GM18511 (cell line): ENCODE results near the gene GNPNAT1.
A peak's percentile ranks its signal among the peaks of the same experiment; 100 is the strongest.

Source experiments
- ATAC-seq: cut with Tn5 transposase; IDR thresholded peaks from one replicate; pipeline ENCODE4 v1.9.1; 2021; ENCODE audit warnings: mild to moderate bottlenecking, moderate library complexity; ENCODE audit not compliant: unreplicated experiment

GNPNAT1 gene

GRCh38 chr14:52791223-52792096 lies at the start of gene GNPNAT1:
TSS of gene GNPNAT1 (minus strand) at chr14:52791607. CDS start at chr14:52784650, 6,957 bp downstream.
- ATAC-seq, result peak; percentile 91

- ATAC-seq, result no peak
Observed at GRCh38 chr14:52840877-52841276, 49.5 kb upstream of the GNPNAT1 start.

- ATAC-seq, result no peak
Observed at GRCh38 chr14:52837451-52837850, 46.0 kb upstream of the GNPNAT1 start.

- ATAC-seq, result no peak
Observed at GRCh38 chr14:52836063-52836462, 44.7 kb upstream of the GNPNAT1 start.

GRCh38 chr14:52835122-52835903 lies 43.9 kb upstream of the GNPNAT1 start:
- ATAC-seq, result no peak

- no peak for ATAC-seq
Observed at GRCh38 chr14:52834440-52834842, 43.0 kb upstream of the GNPNAT1 start.

GRCh38 chr14:52833891-52834290 lies 42.5 kb upstream of the GNPNAT1 start:
- ATAC-seq, result no peak

GRCh38 chr14:52829527-52830185 lies 38.2 kb upstream of the GNPNAT1 start:
- no peak for ATAC-seq

- ATAC-seq, result no peak
Observed at GRCh38 chr14:52827426-52827825, 36.0 kb upstream of the GNPNAT1 start.

GRCh38 chr14:52825085-52825484 lies 33.7 kb upstream of the GNPNAT1 start:
- ATAC-seq, result no peak

- ATAC-seq, result no peak
Observed at GRCh38 chr14:52824462-52824861, 33.1 kb upstream of the GNPNAT1 start.

GRCh38 chr14:52821805-52822250 lies 30.4 kb upstream of the GNPNAT1 start:
- ATAC-seq, result no peak

GRCh38 chr14:52808101-52808500 lies 16.7 kb upstream of the GNPNAT1 start:
- ATAC-seq, result no peak

- ATAC-seq, result no peak
Observed at GRCh38 chr14:52806115-52806514, 14.7 kb upstream of the GNPNAT1 start.

GRCh38 chr14:52802597-52802996 lies 11.2 kb upstream of the GNPNAT1 start:
- no peak for ATAC-seq

- ATAC-seq, result no peak
Observed at GRCh38 chr14:52801014-52801712, 9.8 kb upstream of the GNPNAT1 start.

GRCh38 chr14:52798826-52799225 lies 7.4 kb upstream of the GNPNAT1 start:
- no peak for ATAC-seq

- no peak for ATAC-seq
Observed at GRCh38 chr14:52797653-52798052, 6.2 kb upstream of the GNPNAT1 start.

GRCh38 chr14:52793061-52793460 lies 1.7 kb upstream of the GNPNAT1 start:
- no peak for ATAC-seq

GRCh38 chr14:52792097-52792415 lies 649 bp upstream of the GNPNAT1 start:
- no peak for ATAC-seq

- ATAC-seq, result no peak
Observed at GRCh38 chr14:52790756-52791222, 618 bp downstream of the GNPNAT1 start.
